Measurements from ENCODE around the gene EMX1.
A peak's percentile ranks its signal among the peaks of the same experiment; 100 is the strongest.

GRCh38 chr2:72895759-72896281 lies 21.5 kb upstream of the EMX1 start:
- TF ChIP-seq ZZZ3 (CRISPR knock-in tag; IDR thresholded peaks at IDR 0.05; ENCODE audit: borderline replicate concordance) (no peak), CHD2 (IDR thresholded peaks at IDR 0.05; ENCODE audit: low read depth, low read length) (no peak), POLR2AphosphoS5 (IDR thresholded peaks at IDR 0.05; ENCODE audit: low read depth, low read length) (no peak), POLR2A (IDR thresholded peaks at IDR 0.05; ENCODE audit: insufficient read depth in 1 of 2, low read depth in 2 of 2, low read length in 2 of 2) (no peak), HDAC2 (CRISPR knock-in tag; IDR thresholded peaks at IDR 0.05) (no peak), SP1 (IDR thresholded peaks at IDR 0.05) (no peak), SP1 (CRISPR knock-in tag; IDR thresholded peaks at IDR 0.05) (no peak), TGIF2 (CRISPR knock-in tag; IDR thresholded peaks at IDR 0.05) (no peak), EP300 (IDR thresholded peaks at IDR 0.05; ENCODE audit: low read depth in 2 of 2, low read length in 2 of 2) (no peak), EP300 (CRISPR knock-in tag; IDR thresholded peaks at IDR 0.05; ENCODE audit: borderline replicate concordance) (no peak), ETV6 (CRISPR knock-in tag; conservative IDR thresholded peaks at IDR 0.05) (no peak), BRCA1 (CRISPR knock-in tag; IDR thresholded peaks at IDR 0.05) (no peak)
- TF ChIP-seq, protein P1, sequence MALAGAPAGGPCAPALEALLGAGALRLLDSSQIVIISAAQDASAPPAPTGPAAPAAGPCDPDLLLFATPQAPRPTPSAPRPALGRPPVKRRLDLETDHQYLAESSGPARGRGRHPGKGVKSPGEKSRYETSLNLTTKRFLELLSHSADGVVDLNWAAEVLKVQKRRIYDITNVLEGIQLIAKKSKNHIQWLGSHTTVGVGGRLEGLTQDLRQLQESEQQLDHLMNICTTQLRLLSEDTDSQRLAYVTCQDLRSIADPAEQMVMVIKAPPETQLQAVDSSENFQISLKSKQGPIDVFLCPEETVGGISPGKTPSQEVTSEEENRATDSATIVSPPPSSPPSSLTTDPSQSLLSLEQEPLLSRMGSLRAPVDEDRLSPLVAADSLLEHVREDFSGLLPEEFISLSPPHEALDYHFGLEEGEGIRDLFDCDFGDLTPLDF (CRISPR knock-in tag; IDR thresholded peaks at IDR 0.05): no peak
- TF ChIP-seq, protein P2, sequence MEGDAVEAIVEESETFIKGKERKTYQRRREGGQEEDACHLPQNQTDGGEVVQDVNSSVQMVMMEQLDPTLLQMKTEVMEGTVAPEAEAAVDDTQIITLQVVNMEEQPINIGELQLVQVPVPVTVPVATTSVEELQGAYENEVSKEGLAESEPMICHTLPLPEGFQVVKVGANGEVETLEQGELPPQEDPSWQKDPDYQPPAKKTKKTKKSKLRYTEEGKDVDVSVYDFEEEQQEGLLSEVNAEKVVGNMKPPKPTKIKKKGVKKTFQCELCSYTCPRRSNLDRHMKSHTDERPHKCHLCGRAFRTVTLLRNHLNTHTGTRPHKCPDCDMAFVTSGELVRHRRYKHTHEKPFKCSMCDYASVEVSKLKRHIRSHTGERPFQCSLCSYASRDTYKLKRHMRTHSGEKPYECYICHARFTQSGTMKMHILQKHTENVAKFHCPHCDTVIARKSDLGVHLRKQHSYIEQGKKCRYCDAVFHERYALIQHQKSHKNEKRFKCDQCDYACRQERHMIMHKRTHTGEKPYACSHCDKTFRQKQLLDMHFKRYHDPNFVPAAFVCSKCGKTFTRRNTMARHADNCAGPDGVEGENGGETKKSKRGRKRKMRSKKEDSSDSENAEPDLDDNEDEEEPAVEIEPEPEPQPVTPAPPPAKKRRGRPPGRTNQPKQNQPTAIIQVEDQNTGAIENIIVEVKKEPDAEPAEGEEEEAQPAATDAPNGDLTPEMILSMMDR (CRISPR knock-in tag; IDR thresholded peaks at IDR 0.05): peak; percentile 19; the same call in 1 of the 2 replicates

Measured in HepG2 (cell line).